ENCODE data around the gene MGST1. TPM values are rescaled to one million over a fixed set of nuclear protein-coding genes. Genes with fewer than 3 reads are reported as not detected.

MGST1 gene
- total and polyA plus RNA-seq, 2 experiments from 2014 or later: 297 to 1,400 TPM

DNA sequence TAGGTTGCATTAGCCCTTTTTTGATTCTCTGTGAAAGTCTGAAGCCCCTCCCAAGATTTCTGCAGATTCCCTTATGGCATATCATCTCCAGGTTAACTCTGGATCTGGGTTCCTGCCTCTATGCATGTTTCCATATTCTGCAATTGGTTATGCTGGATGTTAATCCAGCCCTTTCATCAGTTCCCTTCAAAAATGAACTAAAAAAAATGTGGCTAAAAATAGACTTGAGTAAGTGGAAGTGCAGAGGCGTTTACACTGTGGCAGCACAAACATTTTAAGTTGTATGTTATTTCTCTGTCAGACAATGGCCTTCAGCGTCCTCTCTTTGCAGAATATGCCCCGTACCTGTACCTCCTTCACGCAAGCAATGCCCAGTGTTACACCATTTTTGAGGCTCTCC is 11.4 kb downstream of the MGST1 start:
- Histone ChIP-seq H3K4me1 (ENCODE audit: insufficient read depth) (no peaks in the 10 kb centered on the region), H3K4me2 (no peak overlapping the region), H3K9me2 (ENCODE audit: insufficient read depth) (no peaks in the 10 kb centered on the region), H3K36me3 (ENCODE audit: insufficient read depth) (peaks cover 74% of the 10 kb centered on the region), H3K4me3 (no peak overlapping the region), H3K27me3 (ENCODE audit: insufficient read depth) (no peaks in the 10 kb centered on the region), H2AFZ (no peak overlapping the region), H3F3A (replicated peaks; ENCODE audit: low read depth) (no peaks in the 10 kb centered on the region; the same call in 1 of the 2 replicates), H4K20me1 (replicated peaks; ENCODE audit: insufficient read depth) (peaks cover 63% of the 10 kb centered on the region), H3K27ac (ENCODE audit: low read depth) (0 out of 2 replicates have a peak overlapping the region, but pooled peaks have one; percentile 66), H3K79me2 (replicated peaks; ENCODE audit: insufficient read depth) (peaks cover 60% of the 10 kb centered on the region)
- ATAC-seq (no peak), DNase-seq (ENCODE audit: low spot score) (no peak)
- Mint-ChIP-seq H3K9me3 (no peaks in the 10 kb centered on the region), H3K4me1 (peaks cover 24% of the 10 kb centered on the region), H3K27me3 (ENCODE audit: insufficient read depth, low read depth, poor library complexity) (peaks cover 16% of the 10 kb centered on the region), H3K36me3 (ENCODE audit: low read depth) (peaks cover 98% of the 10 kb centered on the region), H3K27ac (no peak overlapping the region; the same call in 1 of the 2 replicates), H3K4me3 (no peak overlapping the region)
- TF ChIP-seq, protein P1, sequence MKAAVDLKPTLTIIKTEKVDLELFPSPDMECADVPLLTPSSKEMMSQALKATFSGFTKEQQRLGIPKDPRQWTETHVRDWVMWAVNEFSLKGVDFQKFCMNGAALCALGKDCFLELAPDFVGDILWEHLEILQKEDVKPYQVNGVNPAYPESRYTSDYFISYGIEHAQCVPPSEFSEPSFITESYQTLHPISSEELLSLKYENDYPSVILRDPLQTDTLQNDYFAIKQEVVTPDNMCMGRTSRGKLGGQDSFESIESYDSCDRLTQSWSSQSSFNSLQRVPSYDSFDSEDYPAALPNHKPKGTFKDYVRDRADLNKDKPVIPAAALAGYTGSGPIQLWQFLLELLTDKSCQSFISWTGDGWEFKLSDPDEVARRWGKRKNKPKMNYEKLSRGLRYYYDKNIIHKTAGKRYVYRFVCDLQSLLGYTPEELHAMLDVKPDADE (IDR thresholded peaks at IDR 0.05): no peak

DNA sequence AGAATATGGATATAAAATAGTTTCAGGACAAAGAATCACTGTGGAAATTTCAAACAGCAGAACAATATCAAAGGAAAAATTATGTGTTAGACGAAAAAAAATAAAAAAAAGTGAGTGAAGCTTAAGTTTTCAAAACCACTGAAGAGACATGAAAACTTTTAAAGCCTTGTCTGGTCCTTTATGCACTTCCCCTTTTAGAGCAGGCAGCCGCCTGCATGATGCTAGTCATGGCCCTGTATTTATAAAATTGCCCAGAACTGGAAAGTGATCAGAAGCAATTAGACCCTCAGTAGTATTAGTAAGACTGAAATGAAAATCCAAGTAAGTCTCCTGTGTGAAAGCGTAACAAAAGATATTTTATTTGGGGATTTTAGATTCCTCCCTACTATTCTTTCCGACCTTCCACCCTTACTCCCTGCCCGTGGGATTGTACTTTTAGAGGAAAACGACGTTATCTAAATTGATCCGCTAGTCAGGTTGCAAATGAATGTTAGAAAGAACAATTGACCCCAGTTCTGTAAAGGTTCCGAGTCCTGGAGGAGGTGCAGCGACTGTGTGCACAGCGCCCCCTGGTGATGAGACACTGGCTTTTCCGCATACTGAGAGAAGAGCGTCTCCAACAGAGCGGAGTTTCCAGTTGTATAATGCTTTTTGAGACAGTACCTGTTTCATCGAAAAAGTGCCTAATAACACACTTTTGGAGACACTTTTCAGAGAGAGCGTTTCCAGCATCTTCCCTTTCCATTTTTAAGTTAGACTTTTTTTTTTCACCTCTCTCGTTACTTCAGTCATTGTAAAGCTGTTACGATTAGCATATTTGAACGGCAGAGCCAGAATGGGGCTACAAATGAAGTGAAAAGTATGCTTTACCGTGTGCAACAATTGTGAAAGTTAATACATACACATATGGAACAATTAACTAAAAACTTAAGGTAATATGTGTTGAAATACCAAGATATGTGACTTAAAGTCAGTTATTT is 12.4 kb downstream of the MGST1 start:
- TF ChIP-seq, protein P2, sequence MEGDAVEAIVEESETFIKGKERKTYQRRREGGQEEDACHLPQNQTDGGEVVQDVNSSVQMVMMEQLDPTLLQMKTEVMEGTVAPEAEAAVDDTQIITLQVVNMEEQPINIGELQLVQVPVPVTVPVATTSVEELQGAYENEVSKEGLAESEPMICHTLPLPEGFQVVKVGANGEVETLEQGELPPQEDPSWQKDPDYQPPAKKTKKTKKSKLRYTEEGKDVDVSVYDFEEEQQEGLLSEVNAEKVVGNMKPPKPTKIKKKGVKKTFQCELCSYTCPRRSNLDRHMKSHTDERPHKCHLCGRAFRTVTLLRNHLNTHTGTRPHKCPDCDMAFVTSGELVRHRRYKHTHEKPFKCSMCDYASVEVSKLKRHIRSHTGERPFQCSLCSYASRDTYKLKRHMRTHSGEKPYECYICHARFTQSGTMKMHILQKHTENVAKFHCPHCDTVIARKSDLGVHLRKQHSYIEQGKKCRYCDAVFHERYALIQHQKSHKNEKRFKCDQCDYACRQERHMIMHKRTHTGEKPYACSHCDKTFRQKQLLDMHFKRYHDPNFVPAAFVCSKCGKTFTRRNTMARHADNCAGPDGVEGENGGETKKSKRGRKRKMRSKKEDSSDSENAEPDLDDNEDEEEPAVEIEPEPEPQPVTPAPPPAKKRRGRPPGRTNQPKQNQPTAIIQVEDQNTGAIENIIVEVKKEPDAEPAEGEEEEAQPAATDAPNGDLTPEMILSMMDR (conservative IDR thresholded peaks at IDR 0.05; ENCODE audit: low read depth in 2 of 2): peak; percentile 88 to 98
- no peak for TF ChIP-seq JUNB (IDR thresholded peaks at IDR 0.05; ENCODE audit: unreplicated experiment)
- Histone ChIP-seq H3K9me2 (ENCODE audit: insufficient read depth) (no peaks in the 10 kb centered on the region), H3K27ac (ENCODE audit: low read depth) (peak overlapping the region; percentile 66; the same call in 1 of the 2 replicates), H3F3A (replicated peaks; ENCODE audit: low read depth) (no peaks in the 10 kb centered on the region; the same call in 1 of the 2 replicates), H3K36me3 (ENCODE audit: insufficient read depth) (peaks cover 76% of the 10 kb centered on the region), H3K4me2 (no peak overlapping the region), H3K79me2 (replicated peaks; ENCODE audit: insufficient read depth) (peaks cover 51% of the 10 kb centered on the region), H2AFZ (no peak overlapping the region), H3K4me3 (no peak overlapping the region), H3K4me1 (ENCODE audit: insufficient read depth) (no peaks in the 10 kb centered on the region), H4K20me1 (replicated peaks; ENCODE audit: insufficient read depth) (peaks cover 53% of the 10 kb centered on the region), H3K27me3 (ENCODE audit: insufficient read depth) (no peaks in the 10 kb centered on the region)
- Mint-ChIP-seq H3K27me3 (ENCODE audit: insufficient read depth, low read depth, poor library complexity) (peaks cover 16% of the 10 kb centered on the region), H3K4me3 (no peak overlapping the region), H3K9me3 (no peaks in the 10 kb centered on the region), H3K4me1 (peaks cover 24% of the 10 kb centered on the region), H3K36me3 (ENCODE audit: low read depth) (peaks cover 95% of the 10 kb centered on the region), H3K27ac (peak overlapping the region; percentile 18)
- ATAC-seq (peak; percentile 98), DNase-seq (ENCODE audit: low spot score) (peak; percentile 90)

DNA sequence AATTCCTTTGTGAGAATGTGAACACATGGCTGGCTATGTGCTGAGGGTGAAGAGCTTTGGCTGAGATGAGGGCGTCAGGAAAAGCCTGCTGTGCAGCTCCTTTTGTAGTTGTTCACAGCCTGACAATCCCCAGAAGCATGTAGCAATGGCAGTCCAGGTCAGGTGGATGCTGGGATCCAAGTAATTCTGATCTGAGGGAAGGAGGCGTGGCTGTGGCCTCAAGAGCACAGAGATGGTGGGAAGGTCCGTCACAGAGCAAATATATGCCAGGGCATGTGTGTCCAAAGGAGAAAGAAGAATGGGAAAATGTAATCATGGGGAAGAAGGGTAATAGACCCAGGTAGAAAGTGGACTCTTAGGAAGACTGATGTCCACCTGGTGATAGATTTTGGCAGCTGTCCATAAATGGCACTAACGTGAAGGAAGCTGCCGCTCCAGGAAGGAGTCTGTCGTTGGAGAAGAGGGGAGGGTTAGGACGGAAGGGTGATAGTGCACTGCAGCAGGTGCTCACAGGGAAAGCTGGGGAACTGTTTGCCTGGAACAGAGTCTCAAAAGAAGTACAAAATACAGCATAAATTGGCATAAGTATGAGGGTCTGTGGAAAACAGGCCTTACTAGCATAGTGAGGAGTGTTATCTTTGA is 13.8 kb downstream of the MGST1 start:
- H3K27ac ChIP-seq (ENCODE audit: low read depth): no peak overlapping the region
- no peaks in the 10 kb centered on the region for H3K27me3 ChIP-seq (ENCODE audit: insufficient read depth)
- H3K79me2 ChIP-seq (replicated peaks; ENCODE audit: insufficient read depth): peaks cover 36% of the 10 kb centered on the region
- Mint-ChIP-seq H3K27me3 (ENCODE audit: insufficient read depth, low read depth, poor library complexity) (peaks cover 16% of the 10 kb centered on the region), H3K4me1 (peaks cover 24% of the 10 kb centered on the region), H3K9me3 (no peaks in the 10 kb centered on the region), H3K4me3 (no peak overlapping the region), H3K36me3 (ENCODE audit: low read depth) (peaks cover 81% of the 10 kb centered on the region), H3K27ac (peak overlapping the region; percentile 25)
- H4K20me1 ChIP-seq (replicated peaks; ENCODE audit: insufficient read depth): peaks cover 40% of the 10 kb centered on the region
- no peak overlapping the region for H3K4me2 ChIP-seq
- H3F3A ChIP-seq (replicated peaks; ENCODE audit: low read depth): no peaks in the 10 kb centered on the region; the same call in 1 of the 2 replicates
- H3K36me3 ChIP-seq (ENCODE audit: insufficient read depth): peaks cover 67% of the 10 kb centered on the region
- H2AFZ ChIP-seq: no peak overlapping the region
- no peaks in the 10 kb centered on the region for H3K9me2 ChIP-seq (ENCODE audit: insufficient read depth)
- DNase-seq (ENCODE audit: low spot score) (no peak), ATAC-seq (no peak)
- no peaks in the 10 kb centered on the region for H3K4me1 ChIP-seq (ENCODE audit: insufficient read depth)
- no peak overlapping the region for H3K4me3 ChIP-seq
- TF ChIP-seq EZH2phosphoT487 (IDR thresholded peaks at IDR 0.05; ENCODE audit: unreplicated experiment): no peak
- no peak for TF ChIP-seq NANOG (IDR thresholded peaks at IDR 0.05; ENCODE audit: borderline replicate concordance)
- no peak; the same call in 1 of the 2 replicates for TF ChIP-seq POLR2AphosphoS5 (IDR thresholded peaks at IDR 0.05; ENCODE audit: low read depth)
- TF ChIP-seq EZH2 (IDR thresholded peaks at IDR 0.05; ENCODE audit: low read depth, unreplicated experiment): no peak
- TF ChIP-seq CREB1 (CRISPR knock-in tag; IDR thresholded peaks at IDR 0.05; ENCODE audit: low read depth): no peak
- TF ChIP-seq JUNB (IDR thresholded peaks at IDR 0.05; ENCODE audit: unreplicated experiment): no peak
- TF ChIP-seq, protein P2 (conservative IDR thresholded peaks at IDR 0.05; ENCODE audit: low read depth in 2 of 2): no peak
- TF ChIP-seq STAT1 (IDR thresholded peaks at IDR 0.05; ENCODE audit: unreplicated experiment): no peak
- no peak for TF ChIP-seq ZNF331 (CRISPR knock-in tag; IDR thresholded peaks at IDR 0.05; ENCODE audit: low read depth)
